ENCODE measurements around the gene CMTR1.

CMTR1 gene

GRCh38 chr6:37478827-37479226, 45.8 kb downstream of the CMTR1 start:
- DNase-seq (ENCODE audit: low read depth, low spot score) = no peak
- CTCF ChIA-PET = interaction anchor here (0.7 to 1.9 kb wide), 3 partner anchors 94 to 214 kb away, joined by 3 to 9 read pairs (median 3); no protein-coding TSS in a partner anchor
- POLR2A ChIA-PET = no interaction called here
- no peak for TF ChIP-seq CTCF (IDR thresholded peaks at IDR 0.05; ENCODE audit: insufficient read depth, low read length, missing control alignments)
- H3K4me3 ChIP-seq (ENCODE audit: low read depth, low read length) = no peak overlapping the region

GRCh38 chr6:37479266-37479854, 46.3 kb downstream of the CMTR1 start:
- H3K4me3 ChIP-seq (ENCODE audit: low read depth, low read length) = no peak overlapping the region
- ChIA-PET CTCF (interaction anchor here (0.7 to 1.9 kb wide), 3 partner anchors 94 to 213 kb away, joined by 3 to 9 read pairs (median 3); no protein-coding TSS in a partner anchor), POLR2A (no interaction called here)
- TF ChIP-seq CTCF (IDR thresholded peaks at IDR 0.05; ENCODE audit: insufficient read depth, low read length, missing control alignments) = no peak
- DNase-seq (ENCODE audit: low read depth, low spot score) = no peak

GRCh38 chr6:37480118-37480736, 47.2 kb downstream of the CMTR1 start:
- DNase-seq (ENCODE audit: low read depth, low spot score) = no peak
- H3K4me3 ChIP-seq (ENCODE audit: low read depth, low read length) = no peak overlapping the region
- ChIA-PET POLR2A (interaction anchor here (0.6 kb wide), 1 partner anchor 390 kb away, joined by 3 read pairs; no protein-coding TSS in a partner anchor), CTCF (interaction anchor here (0.9 to 9.7 kb wide), 7 partner anchors 8 to 212 kb away, joined by 3 to 103 read pairs (median 6); no protein-coding TSS in a partner anchor)
- TF ChIP-seq CTCF (IDR thresholded peaks at IDR 0.05; ENCODE audit: insufficient read depth, low read length, missing control alignments) = no peak

GRCh38 chr6:37480951-37481534, 48.0 kb downstream of the CMTR1 start:
- TF ChIP-seq CTCF (IDR thresholded peaks at IDR 0.05; ENCODE audit: insufficient read depth, low read length, missing control alignments) = no peak
- no peak for DNase-seq (ENCODE audit: low read depth, low spot score)
- ChIA-PET CTCF (interaction anchor here (0.6 to 9.7 kb wide), 9 partner anchors 8 to 209 kb away, joined by 3 to 103 read pairs (median 5); no protein-coding TSS in a partner anchor), POLR2A (no interaction called here)
- no peak overlapping the region for H3K4me3 ChIP-seq (ENCODE audit: low read depth, low read length)

GRCh38 chr6:37481711-37482605, 48.9 kb downstream of the CMTR1 start:
- H3K4me3 ChIP-seq (ENCODE audit: low read depth, low read length) = no peak overlapping the region
- DNase-seq (ENCODE audit: low read depth, low spot score) = no peak
- ChIA-PET CTCF (interaction anchor here (1.4 to 9.7 kb wide), 6 partner anchors 10 to 208 kb away, joined by 5 to 103 read pairs (median 8); no protein-coding TSS in a partner anchor), POLR2A (no interaction called here)
- TF ChIP-seq CTCF (IDR thresholded peaks at IDR 0.05; ENCODE audit: insufficient read depth, low read length, missing control alignments) = no peak
